ENCODE results near the gene RCAN1. TPM values are rescaled to one million over a fixed set of nuclear protein-coding genes. Genes with fewer than 3 reads are reported as not detected.

The RCAN1 gene
- total RNA-seq, 1 donor from 2014 or later: 75.3 TPM

Other genes with a start within 250 kb of the RCAN1 start
- 25.1 TPM for gene SMIM11, start 239.6 kb downstream of the RCAN1 start, total RNA-seq
- not detected for gene SMIM34, start 191.2 kb downstream of the RCAN1 start, total RNA-seq
- 4.8 TPM for gene KCNE1, start 102.9 kb downstream of the RCAN1 start, total RNA-seq
- gene CLIC6, start 53.9 kb upstream of the RCAN1 start, total RNA-seq: 11.2 TPM

Measured in left ventricle myocardium inferior (tissue), 1 donor.